T-cell (primary cell): ENCODE results near the gene SELENOH. TPM values are rescaled to one million over a fixed set of nuclear protein-coding genes. Genes with fewer than 3 reads are reported as not detected.

ENCODE experiments used
- ATAC-seq, 4 experiments: fragments of 200-7000 bp in 3 of 4; fragments of 150-1000 bp in 1 of 4; cut with Tn5 transposase; replicated peaks in 1 of 4; 1 replicate in 3 of 4; 2 replicates in 1 of 4; pipeline ENCODE4 v1.10.0; 2021; ENCODE audit warnings: moderate library complexity in 3 of 4, mild to moderate bottlenecking in 2 of 4, moderate number of reproducible peaks in 1 of 4
- CTCF ChIA-PET, 2 donors: fragments of 300-600 bp; sonication (Branson Sonifier 250); formaldehyde crosslinking; loops; one replicate each; lab custom pipeline; 2022; ENCODE audit warnings: antibody characterized with exemption in 2 of 2; lab: Charles Lee
- POLR2A ChIA-PET, 2 donors: fragments of 300-600 bp; sonication (Branson Sonifier 250); formaldehyde crosslinking; loops; one replicate each; lab custom pipeline; 2022; ENCODE audit warnings: antibody characterized with exemption in 2 of 2; lab: Charles Lee
- DNase-seq, 35 experiments: peaks; one replicate each; pipeline versions ENCODE4 v3.0.0 to v3.0.0-alpha.2; 2013 to 2023
- H3K27ac ChIP-seq: one replicate; pipeline ENCODE4 v1.5.1; 2013; ENCODE audit warnings: low read length
- H3K27me3 ChIP-seq, 2 experiments: replicated peaks in 1 of 2; 1 replicate in 1 of 2; 2 replicates in 1 of 2; pipeline versions ENCODE4 v1.6.1 to v1.7.0; 2013; ENCODE audit warnings: low read length in 1 of 2, mixed read lengths in 1 of 2; ENCODE audit not compliant: control insufficient read depth in 2 of 2, insufficient read depth in 2 of 2; ENCODE audit errors: extremely low read depth in 1 of 2
- H3K36me3 ChIP-seq, 2 donors: 1 replicate in 1 of 2; 2 replicates in 1 of 2; pipeline versions ENCODE4 v1.6.1 to v1.7.0; 2013; ENCODE audit warnings: low read length in 1 of 2; ENCODE audit not compliant: control insufficient read depth in 2 of 2, insufficient read depth in 1 of 2; ENCODE audit errors: extremely low read depth in 1 of 2
- H3K4me1 ChIP-seq, 2 experiments: 1 replicate in 1 of 2; 2 replicates in 1 of 2; pipeline versions ENCODE4 v1.6.1 to v1.7.0; 2013; ENCODE audit warnings: low read length in 2 of 2, mixed read lengths in 1 of 2; ENCODE audit not compliant: insufficient read depth in 2 of 2, control insufficient read depth in 1 of 2; ENCODE audit errors: extremely low read depth in 1 of 2
- H3K4me3 ChIP-seq, 2 donors: 1 replicate in 1 of 2; 2 replicates in 1 of 2; pipeline versions ENCODE4 v1.5.1 to v1.7.0; 2013; ENCODE audit warnings: mild to moderate bottlenecking in 2 of 2, low read length in 1 of 2, moderate library complexity in 1 of 2; ENCODE audit not compliant: control insufficient read depth in 1 of 2; ENCODE audit errors: extremely low read depth in 1 of 2
- H3K9me3 ChIP-seq: 2 replicates; pipeline ENCODE4 v1.7.0; 2013
- H3K27ac Mint-ChIP-seq, 2 donors: one replicate each; pipeline ENCODE4 v1.8.0; 2020 to 2021; ENCODE audit warnings: mild to moderate bottlenecking in 2 of 2, mixed read lengths in 2 of 2
- H3K27me3 Mint-ChIP-seq, 2 donors: one replicate each; pipeline ENCODE4 v1.8.0; 2021 to 2022; ENCODE audit warnings: mixed read lengths in 2 of 2
- H3K36me3 Mint-ChIP-seq: one replicate; pipeline ENCODE4 v1.8.0; 2021; ENCODE audit warnings: mixed read lengths
- H3K4me1 Mint-ChIP-seq, 3 donors: one replicate each; pipeline ENCODE4 v1.8.0; 2020 to 2022; ENCODE audit warnings: mixed read lengths in 3 of 3, mild to moderate bottlenecking in 1 of 3
- H3K4me3 Mint-ChIP-seq, 3 donors: one replicate each; pipeline ENCODE4 v1.8.0; 2020 to 2022; ENCODE audit warnings: mild to moderate bottlenecking in 3 of 3, mixed read lengths in 3 of 3, moderate library complexity in 3 of 3
- H3K9me3 Mint-ChIP-seq, 3 donors: one replicate each; pipeline ENCODE4 v1.8.0; 2020 to 2022; ENCODE audit warnings: mixed read lengths in 3 of 3
- WGBS: methylation state at CpG from one replicate; pipeline ENCODE4 v1.1.5; 2013; ENCODE audit warnings: missing lambda C conversion rate; ENCODE audit not compliant: insufficient coverage; 5-methylcytosine and 5-hydroxymethylcytosine counted together
- total RNA-seq, 35 experiments: library from RNA in 6 of 35; stranded (reverse) in 6 of 35; fragments of 120-200 nt in 1 of 35; gene quantifications; one replicate each; pipeline versions ENCODE4 v1.2.1 to v1.2.4 and lab custom pipeline; 2013 to 2026

SELENOH gene
- total RNA-seq, 5 donors from 2014 or later (not counting 1 experiment from before 2014, with no cell fraction given) = 88.5 to 155 (median 113) TPM

- no peaks in the 10 kb centered on the region for H3K36me3 ChIP-seq
- DNase-seq = no peak
- POLR2A ChIA-PET = no interaction called here
- no peaks in the 10 kb centered on the region for H3K36me3 Mint-ChIP-seq
- no peak overlapping the region for H3K4me3 Mint-ChIP-seq
- peaks cover 4 to 8% (median 7%) of the 10 kb centered on the region in 3 donors for H3K4me1 Mint-ChIP-seq
- 96% methylated on average over 28 of the region's 30 CpGs for WGBS
- H3K9me3 ChIP-seq = no peaks in the 10 kb centered on the region
- no peaks in the 10 kb centered on the region for H3K27me3 Mint-ChIP-seq
- H3K4me3 ChIP-seq = no peak overlapping the region
- H3K4me1 ChIP-seq = no peaks in the 10 kb centered on the region
- no peaks in the 10 kb centered on the region for H3K27me3 ChIP-seq
- no peaks in the 10 kb centered on the region for H3K9me3 Mint-ChIP-seq
- CTCF ChIA-PET = interaction anchor here in 1 of 2 donors (2.2 kb wide), 1 partner anchor 48 kb away, joined by 26 read pairs; no protein-coding TSS in a partner anchor
- no peak for ATAC-seq
- H3K27ac Mint-ChIP-seq = no peak overlapping the region
- no peak overlapping the region for H3K27ac ChIP-seq
These were observed 11.7 kb downstream of the SELENOH start for GRCh38 chr11:57752954-57753353.

DNA sequence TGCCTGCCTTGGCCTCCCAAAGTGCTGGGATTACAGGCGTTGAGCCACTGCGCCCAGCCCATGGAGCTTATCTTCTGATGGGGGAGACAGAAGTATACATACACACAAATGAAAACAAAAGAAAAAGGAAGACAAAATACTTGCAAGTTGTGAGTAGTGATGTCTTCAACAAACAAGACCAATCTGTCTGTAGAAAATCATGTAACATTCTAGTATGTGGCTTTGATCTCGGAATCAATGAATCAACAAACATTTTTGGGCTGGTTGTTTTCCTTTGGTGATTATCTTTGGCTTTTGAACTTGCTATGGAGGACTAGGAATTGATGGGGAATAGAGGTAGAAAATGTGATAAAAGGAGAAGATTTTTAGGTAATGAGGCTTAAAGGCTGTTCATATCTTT lies 16.9 kb downstream of the SELENOH start:
- no peak overlapping the region for H3K27ac ChIP-seq
- Mint-ChIP-seq H3K4me1 (peaks cover 8 to 26% (median 8%) of the 10 kb centered on the region in 3 donors), H3K27ac (no peak overlapping the region), H3K4me3 (no peak overlapping the region), H3K36me3 (no peaks in the 10 kb centered on the region), H3K9me3 (no peaks in the 10 kb centered on the region), H3K27me3 (no peaks in the 10 kb centered on the region)
- H3K4me3 ChIP-seq = no peak overlapping the region
- ChIA-PET POLR2A (no interaction called here), CTCF (interaction anchor here in 1 of 2 donors (0.9 to 4.5 kb wide), 2 partner anchors 17 to 42 kb away, joined by 4 to 24 read pairs; no protein-coding TSS in a partner anchor)
- no peaks in the 10 kb centered on the region for H3K36me3 ChIP-seq
- no peaks in the 10 kb centered on the region for H3K9me3 ChIP-seq
- no CpG with 5 or more reads among the region's 3 CpGs for WGBS
- ATAC-seq (no peak), DNase-seq (no peak)
- peaks cover 3 to 7% of the 10 kb centered on the region in 2 experiments for H3K4me1 ChIP-seq
- H3K27me3 ChIP-seq = no peaks in the 10 kb centered on the region

DNA sequence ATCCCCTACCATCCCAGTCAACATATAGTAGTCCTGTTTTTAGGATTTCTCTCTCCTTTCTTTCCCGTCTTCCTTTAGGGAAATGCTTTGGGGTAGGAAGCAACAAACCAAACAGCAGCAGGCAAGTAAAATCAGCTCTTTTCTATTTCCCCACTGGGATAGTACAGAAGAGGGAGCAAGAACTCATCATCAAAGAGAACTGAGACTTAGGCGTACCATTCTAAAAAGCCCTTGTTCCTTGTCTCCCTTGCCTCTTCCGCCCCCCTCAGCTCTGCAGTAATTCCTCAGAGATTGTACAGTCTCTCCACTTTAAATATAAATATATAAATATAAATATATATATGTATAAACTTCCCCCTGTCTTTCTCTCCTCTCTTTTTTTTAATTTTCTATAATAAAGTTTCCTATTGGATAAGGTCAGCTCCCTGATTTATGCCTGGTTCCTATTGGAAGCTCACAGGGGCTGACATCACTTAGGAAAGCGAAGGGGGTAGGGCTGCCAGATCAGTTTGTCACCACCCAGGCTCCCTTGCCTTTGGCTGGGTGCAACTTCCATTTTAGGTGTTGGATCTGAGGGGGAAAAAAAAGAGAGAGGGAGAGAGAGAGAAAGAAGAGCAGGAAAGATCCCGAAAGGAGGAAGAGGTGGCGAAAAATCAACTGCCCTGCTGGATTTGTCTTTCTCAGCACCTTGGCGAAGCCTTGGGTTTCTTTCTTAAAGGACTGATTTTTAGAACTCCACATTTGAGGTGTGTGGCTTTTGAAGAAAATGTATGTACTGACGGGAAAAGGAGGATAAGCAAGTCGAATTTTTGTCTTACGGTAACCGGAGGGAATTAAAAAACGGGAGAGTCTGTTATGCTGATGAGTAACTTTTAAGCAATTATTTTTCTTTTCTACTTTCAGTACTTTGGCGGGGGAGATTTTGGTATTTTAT lies 20.3 kb downstream of the SELENOH start, which contains the start of gene CTNND1:
Gene CTNND1 (plus strand): TSS at position 502 of the 934 bp plus-strand sequence. CDS start 29,677 bp downstream, outside the sequence.
- H3K36me3 ChIP-seq = no peaks in the 10 kb centered on the region
- H3K9me3 Mint-ChIP-seq = no peaks in the 10 kb centered on the region
- POLR2A ChIA-PET = interaction anchor here (0.5 to 0.6 kb wide), 2 partner anchors 28 to 812 kb away, joined by 3 to 10 read pairs; no protein-coding TSS in a partner anchor
- no peak for DNase-seq
- H3K4me1 Mint-ChIP-seq = peaks cover 13 to 35% (median 14%) of the 10 kb centered on the region in 3 donors
- CTCF ChIA-PET = interaction anchor here (0.7 to 4.5 kb wide), 5 partner anchors 34 to 1158 kb away, joined by 3 to 24 read pairs (median 5); no protein-coding TSS in a partner anchor
- no peaks in the 10 kb centered on the region for H3K9me3 ChIP-seq
- no peak within 1 kb of the TSS for H3K27ac Mint-ChIP-seq
- H3K4me3 ChIP-seq = peak within 1 kb of the TSS in 1 of 2 donors; percentile 10
- H3K27me3 Mint-ChIP-seq = no peaks in the 10 kb centered on the region
- H3K27ac ChIP-seq = no peak within 1 kb of the TSS
- H3K4me1 ChIP-seq = peaks cover 3 to 14% of the 10 kb centered on the region in 2 experiments
- H3K36me3 Mint-ChIP-seq = peaks cover 4% of the 10 kb centered on the region
- H3K27me3 ChIP-seq = no peaks in the 10 kb centered on the region
- peak within 1 kb of the TSS in 2 of 3 donors; percentile 37 to 56 for H3K4me3 Mint-ChIP-seq
- 91% methylated on average over 4 of the region's 13 CpGs for WGBS
- ATAC-seq = no peak

GRCh38 chr11:57762235-57762861 lies 21.1 kb downstream of the SELENOH start:
- no peaks in the 10 kb centered on the region for H3K9me3 ChIP-seq
- peaks cover 3 to 14% of the 10 kb centered on the region in 2 experiments for H3K4me1 ChIP-seq
- H3K27me3 ChIP-seq = no peaks in the 10 kb centered on the region
- ATAC-seq = no peak
- peaks cover 9% of the 10 kb centered on the region for H3K36me3 Mint-ChIP-seq
- no peaks in the 10 kb centered on the region for H3K27me3 Mint-ChIP-seq
- H3K9me3 Mint-ChIP-seq = no peaks in the 10 kb centered on the region
- CTCF ChIA-PET = interaction anchor here (0.6 to 4.5 kb wide), 5 partner anchors 31 to 1157 kb away, joined by 3 to 24 read pairs (median 4); no protein-coding TSS in a partner anchor
- H3K4me3 ChIP-seq = peak overlapping the region in 1 of 2 donors; percentile 10
- peaks cover 13 to 35% (median 14%) of the 10 kb centered on the region in 3 donors for H3K4me1 Mint-ChIP-seq
- no peak overlapping the region for H3K27ac ChIP-seq
- H3K27ac Mint-ChIP-seq = no peak overlapping the region
- peak overlapping the region in 2 of 3 donors; percentile 24 to 37 for H3K4me3 Mint-ChIP-seq
- no peaks in the 10 kb centered on the region for H3K36me3 ChIP-seq
- no peak for DNase-seq
- WGBS = 67% methylated on average over 2 of the region's 9 CpGs
- POLR2A ChIA-PET = no interaction called here

DNA sequence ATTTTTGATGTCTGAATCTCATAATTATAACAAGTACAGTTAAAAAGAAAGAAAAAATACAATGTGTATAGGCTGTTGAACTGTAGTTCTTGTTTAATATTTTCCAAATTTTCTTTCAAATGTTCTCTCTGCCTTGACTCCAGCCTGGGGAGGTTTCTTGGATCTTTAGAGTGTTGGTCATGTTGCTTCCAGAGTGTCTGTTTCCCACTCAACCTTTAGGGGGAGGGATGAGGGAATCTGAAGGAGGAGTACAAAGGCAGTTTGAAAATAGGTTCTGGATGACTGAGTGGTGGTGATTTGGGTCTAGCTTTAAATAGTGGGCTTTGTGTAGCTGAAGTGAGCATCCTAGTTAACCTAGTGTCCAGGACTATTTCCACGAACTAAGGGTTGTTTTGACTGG lies 22.3 kb downstream of the SELENOH start:
- ATAC-seq (no peak), DNase-seq (no peak)
- WGBS = no CpG with 5 or more reads among the region's 1 CpG
- H3K27ac ChIP-seq = no peak overlapping the region
- no peak overlapping the region for H3K4me3 ChIP-seq
- H3K27ac Mint-ChIP-seq = no peak overlapping the region
- no peaks in the 10 kb centered on the region for H3K9me3 ChIP-seq
- peaks cover 13 to 35% (median 14%) of the 10 kb centered on the region in 3 donors for H3K4me1 Mint-ChIP-seq
- H3K36me3 ChIP-seq = no peaks in the 10 kb centered on the region
- H3K27me3 Mint-ChIP-seq = no peaks in the 10 kb centered on the region
- ChIA-PET POLR2A (no interaction called here), CTCF (interaction anchor here (0.6 to 2.1 kb wide), 3 partner anchors 37 to 122 kb away, joined by 4 to 19 read pairs (median 4); no protein-coding TSS in a partner anchor)
- peak overlapping the region in 1 of 3 donors; percentile 20 for H3K4me3 Mint-ChIP-seq
- H3K27me3 ChIP-seq = no peaks in the 10 kb centered on the region
- H3K4me1 ChIP-seq = peaks cover 3 to 14% of the 10 kb centered on the region in 2 experiments
- H3K36me3 Mint-ChIP-seq = peaks cover 10% of the 10 kb centered on the region
- no peaks in the 10 kb centered on the region for H3K9me3 Mint-ChIP-seq

GRCh38 chr11:57764021-57764420 lies 22.7 kb downstream of the SELENOH start:
- DNase-seq = no peak
- no peak overlapping the region for H3K4me3 ChIP-seq
- Mint-ChIP-seq H3K27ac (no peak overlapping the region), H3K27me3 (no peaks in the 10 kb centered on the region), H3K4me1 (peaks cover 13 to 35% (median 14%) of the 10 kb centered on the region in 3 donors), H3K9me3 (no peaks in the 10 kb centered on the region), H3K36me3 (peaks cover 10% of the 10 kb centered on the region), H3K4me3 (no peak overlapping the region)
- WGBS = 71% methylated on average over 1 of the region's 4 CpGs
- H3K27me3 ChIP-seq = no peaks in the 10 kb centered on the region
- POLR2A ChIA-PET = no interaction called here
- H3K4me1 ChIP-seq = peaks cover 3 to 14% of the 10 kb centered on the region in 2 experiments
- no peaks in the 10 kb centered on the region for H3K36me3 ChIP-seq
- no peak overlapping the region for H3K27ac ChIP-seq
- no peak for ATAC-seq
- no peaks in the 10 kb centered on the region for H3K9me3 ChIP-seq
- CTCF ChIA-PET = interaction anchor here (0.6 to 2.1 kb wide), 4 partner anchors 36 to 157 kb away, joined by 3 to 19 read pairs (median 4); no protein-coding TSS in a partner anchor
